ENCODE data around the gene AGBL1.

AGBL1 gene

GRCh38 chr15:86377914-86378313 is 298.2 kb downstream of the AGBL1 start:
- peaks cover 30% of the 10 kb centered on the region for H3K27me3 Mint-ChIP-seq
- peaks cover 5% of the 10 kb centered on the region for H3K9me3 Mint-ChIP-seq
- no peaks in the 10 kb centered on the region for H3K4me1 Mint-ChIP-seq

GRCh38 chr15:86382341-86382740 is 302.7 kb downstream of the AGBL1 start:
- Mint-ChIP-seq H3K9me3 (no peaks in the 10 kb centered on the region), H3K27me3 (peaks cover 35% of the 10 kb centered on the region), H3K4me3 (no peak overlapping the region), H3K36me3 (ENCODE audit: insufficient read depth) (no peaks in the 10 kb centered on the region), H3K27ac (ENCODE audit: low read depth) (no peak overlapping the region), H3K4me1 (peaks cover 4% of the 10 kb centered on the region)
- DNase-seq (ENCODE audit: low spot score in 2 of 2) (no peak), ATAC-seq (replicated peaks; ENCODE audit: extremely low read depth, poor library complexity, severe bottlenecking) (no peak)

More at GRCh38 chr15:86377914-86378313, 298.2 kb downstream of the AGBL1 start:
- DNase-seq (ENCODE audit: low spot score in 2 of 2) (no peak), ATAC-seq (replicated peaks; ENCODE audit: extremely low read depth, poor library complexity, severe bottlenecking) (no peak)
- H3K4me3 Mint-ChIP-seq, result no peak overlapping the region
- H3K36me3 Mint-ChIP-seq (ENCODE audit: insufficient read depth), result no peaks in the 10 kb centered on the region
- H3K27ac Mint-ChIP-seq (ENCODE audit: low read depth), result no peak overlapping the region

GRCh38 chr15:86383611-86384010 is 303.9 kb downstream of the AGBL1 start:
- H3K9me3 Mint-ChIP-seq, result no peaks in the 10 kb centered on the region
- H3K27ac Mint-ChIP-seq (ENCODE audit: low read depth), result no peak overlapping the region
- DNase-seq (ENCODE audit: low spot score in 2 of 2) (no peak), ATAC-seq (replicated peaks; ENCODE audit: extremely low read depth, poor library complexity, severe bottlenecking) (no peak)
- H3K4me3 Mint-ChIP-seq, result no peak overlapping the region
- H3K4me1 Mint-ChIP-seq, result peaks cover 4% of the 10 kb centered on the region
- H3K36me3 Mint-ChIP-seq (ENCODE audit: insufficient read depth), result no peaks in the 10 kb centered on the region
- peaks cover 36% of the 10 kb centered on the region for H3K27me3 Mint-ChIP-seq

- H3K4me1 Mint-ChIP-seq, result peaks cover 4% of the 10 kb centered on the region
- H3K27ac Mint-ChIP-seq (ENCODE audit: low read depth), result no peak overlapping the region
- no peaks in the 10 kb centered on the region for H3K36me3 Mint-ChIP-seq (ENCODE audit: insufficient read depth)
- H3K27me3 Mint-ChIP-seq, result peaks cover 42% of the 10 kb centered on the region
- no peaks in the 10 kb centered on the region for H3K9me3 Mint-ChIP-seq
- no peak overlapping the region for H3K4me3 Mint-ChIP-seq
- DNase-seq (ENCODE audit: low spot score in 2 of 2) (no peak), ATAC-seq (replicated peaks; ENCODE audit: extremely low read depth, poor library complexity, severe bottlenecking) (no peak)
Observed at GRCh38 chr15:86384186-86384585, 304.5 kb downstream of the AGBL1 start.

GRCh38 chr15:86392296-86392695 is 312.6 kb downstream of the AGBL1 start:
- peaks cover 12% of the 10 kb centered on the region for H3K27me3 Mint-ChIP-seq
- DNase-seq (ENCODE audit: low spot score in 2 of 2), result no peak
- no peak overlapping the region for H3K27ac Mint-ChIP-seq (ENCODE audit: low read depth)
- H3K36me3 Mint-ChIP-seq (ENCODE audit: insufficient read depth), result no peaks in the 10 kb centered on the region
- ATAC-seq (replicated peaks; ENCODE audit: extremely low read depth, poor library complexity, severe bottlenecking), result no peak
- H3K9me3 Mint-ChIP-seq, result no peaks in the 10 kb centered on the region
- H3K4me1 Mint-ChIP-seq, result no peaks in the 10 kb centered on the region
- H3K4me3 Mint-ChIP-seq, result no peak overlapping the region

- Mint-ChIP-seq H3K9me3 (no peaks in the 10 kb centered on the region), H3K4me3 (no peak overlapping the region), H3K27ac (ENCODE audit: low read depth) (no peak overlapping the region), H3K36me3 (ENCODE audit: insufficient read depth) (no peaks in the 10 kb centered on the region), H3K27me3 (peaks cover 10% of the 10 kb centered on the region), H3K4me1 (no peaks in the 10 kb centered on the region)
- no peak for DNase-seq (ENCODE audit: low spot score in 2 of 2)
- no peak for ATAC-seq (replicated peaks; ENCODE audit: extremely low read depth, poor library complexity, severe bottlenecking)
Observed at GRCh38 chr15:86392874-86393273, 313.2 kb downstream of the AGBL1 start.

GRCh38 chr15:86394866-86395265 is 315.2 kb downstream of the AGBL1 start:
- Mint-ChIP-seq H3K27ac (ENCODE audit: low read depth) (no peak overlapping the region), H3K4me3 (no peak overlapping the region), H3K36me3 (ENCODE audit: insufficient read depth) (no peaks in the 10 kb centered on the region), H3K9me3 (no peaks in the 10 kb centered on the region), H3K4me1 (no peaks in the 10 kb centered on the region), H3K27me3 (no peaks in the 10 kb centered on the region)
- ATAC-seq (replicated peaks; ENCODE audit: extremely low read depth, poor library complexity, severe bottlenecking), result no peak
- no peak for DNase-seq (ENCODE audit: low spot score in 2 of 2)

GRCh38 chr15:86399041-86399954 is 319.6 kb downstream of the AGBL1 start:
- no peaks in the 10 kb centered on the region for H3K36me3 Mint-ChIP-seq (ENCODE audit: insufficient read depth)
- H3K27me3 Mint-ChIP-seq, result peaks cover 10% of the 10 kb centered on the region

GRCh38 chr15:86403221-86403620 is 323.6 kb downstream of the AGBL1 start:
- H3K4me1 Mint-ChIP-seq, result no peaks in the 10 kb centered on the region
- H3K27me3 Mint-ChIP-seq, result peaks cover 23% of the 10 kb centered on the region
- DNase-seq (ENCODE audit: low spot score in 2 of 2), result no peak
- ATAC-seq (replicated peaks; ENCODE audit: extremely low read depth, poor library complexity, severe bottlenecking), result no peak
- H3K4me3 Mint-ChIP-seq, result no peak overlapping the region
- H3K9me3 Mint-ChIP-seq, result peaks cover 7% of the 10 kb centered on the region
- H3K36me3 Mint-ChIP-seq (ENCODE audit: insufficient read depth), result no peaks in the 10 kb centered on the region
- no peak overlapping the region for H3K27ac Mint-ChIP-seq (ENCODE audit: low read depth)

More at GRCh38 chr15:86399041-86399954, 319.6 kb downstream of the AGBL1 start:
- Mint-ChIP-seq H3K4me3 (no peak overlapping the region), H3K27ac (ENCODE audit: low read depth) (no peak overlapping the region), H3K9me3 (no peaks in the 10 kb centered on the region), H3K4me1 (no peaks in the 10 kb centered on the region)
- no peak for DNase-seq (ENCODE audit: low spot score in 2 of 2)
- ATAC-seq (replicated peaks; ENCODE audit: extremely low read depth, poor library complexity, severe bottlenecking), result no peak

GRCh38 chr15:86403914-86404583 is 324.4 kb downstream of the AGBL1 start:
- Mint-ChIP-seq H3K27me3 (peaks cover 23% of the 10 kb centered on the region), H3K27ac (ENCODE audit: low read depth) (no peak overlapping the region), H3K4me1 (no peaks in the 10 kb centered on the region), H3K36me3 (ENCODE audit: insufficient read depth) (no peaks in the 10 kb centered on the region), H3K9me3 (peaks cover 7% of the 10 kb centered on the region), H3K4me3 (no peak overlapping the region)
- no peak for DNase-seq (ENCODE audit: low spot score in 2 of 2)
- ATAC-seq (replicated peaks; ENCODE audit: extremely low read depth, poor library complexity, severe bottlenecking), result no peak

- Mint-ChIP-seq H3K27ac (ENCODE audit: low read depth) (no peak overlapping the region), H3K36me3 (ENCODE audit: insufficient read depth) (no peaks in the 10 kb centered on the region), H3K4me3 (no peak overlapping the region), H3K9me3 (peaks cover 7% of the 10 kb centered on the region), H3K4me1 (no peaks in the 10 kb centered on the region), H3K27me3 (peaks cover 13% of the 10 kb centered on the region)
- ATAC-seq (replicated peaks; ENCODE audit: extremely low read depth, poor library complexity, severe bottlenecking) (no peak), DNase-seq (ENCODE audit: low spot score in 2 of 2) (no peak)
Observed at GRCh38 chr15:86408261-86408660, 328.6 kb downstream of the AGBL1 start.

- ATAC-seq (replicated peaks; ENCODE audit: extremely low read depth, poor library complexity, severe bottlenecking) (no peak), DNase-seq (ENCODE audit: low spot score in 2 of 2) (no peak)
- Mint-ChIP-seq H3K4me3 (no peak overlapping the region), H3K36me3 (ENCODE audit: insufficient read depth) (no peaks in the 10 kb centered on the region), H3K9me3 (no peaks in the 10 kb centered on the region), H3K27ac (ENCODE audit: low read depth) (no peak overlapping the region), H3K27me3 (no peaks in the 10 kb centered on the region), H3K4me1 (no peaks in the 10 kb centered on the region)
Observed at GRCh38 chr15:86411916-86412315, 332.2 kb downstream of the AGBL1 start.

GRCh38 chr15:86413191-86413590 is 333.5 kb downstream of the AGBL1 start:
- Mint-ChIP-seq H3K9me3 (no peaks in the 10 kb centered on the region), H3K4me1 (no peaks in the 10 kb centered on the region), H3K36me3 (ENCODE audit: insufficient read depth) (no peaks in the 10 kb centered on the region), H3K27me3 (no peaks in the 10 kb centered on the region), H3K4me3 (no peak overlapping the region), H3K27ac (ENCODE audit: low read depth) (no peak overlapping the region)
- no peak for DNase-seq (ENCODE audit: low spot score in 2 of 2)
- ATAC-seq (replicated peaks; ENCODE audit: extremely low read depth, poor library complexity, severe bottlenecking), result no peak

Measured in central memory CD8-positive, alpha-beta T cell (primary cell).